Lung (tissue), 12 donors: ENCODE data around the gene AK8. TPM values are rescaled to one million over a fixed set of nuclear protein-coding genes. Genes with fewer than 3 reads are reported as not detected.

Source experiments
- ATAC-seq: fragments of 200-7000 bp; cut with Tn5 transposase; one replicate; pipeline ENCODE4 v1.9.1; 2020; ENCODE audit warnings: moderate number of reproducible peaks; ENCODE audit not compliant: insufficient read depth, low FRiP score
- DNase-seq, 3 donors: peaks; one replicate each; pipeline ENCODE4 v3.0.0-alpha.2; 2013 to 2017
- H3K27ac ChIP-seq, 2 donors: one replicate each; pipeline ENCODE4 v1.5.1; 2013; ENCODE audit warnings: mild to moderate bottlenecking in 2 of 2, moderate library complexity in 2 of 2, control low read depth in 1 of 2, inconsistent platforms in 1 of 2, low read depth in 1 of 2, low read length in 1 of 2
- H3K27me3 ChIP-seq, 3 donors: one replicate each; pipeline ENCODE4 v1.5.1; 2013; ENCODE audit warnings: low read length in 2 of 3; ENCODE audit not compliant: control insufficient read depth in 3 of 3, insufficient read depth in 3 of 3
- H3K36me3 ChIP-seq, 4 donors: one replicate each; pipeline ENCODE4 v1.5.1; 2013; ENCODE audit warnings: low read length in 4 of 4, mild to moderate bottlenecking in 1 of 4, moderate library complexity in 1 of 4; ENCODE audit not compliant: control insufficient read depth in 4 of 4, insufficient read depth in 4 of 4
- H3K4me1 ChIP-seq, 5 donors: one replicate each; pipeline ENCODE4 v1.5.1; 2013; ENCODE audit warnings: low read length in 5 of 5, mild to moderate bottlenecking in 2 of 5, moderate library complexity in 1 of 5; ENCODE audit not compliant: control insufficient read depth in 5 of 5, insufficient read depth in 5 of 5
- H3K4me3 ChIP-seq: one replicate; pipeline ENCODE4 v1.5.1; 2013; ENCODE audit warnings: mild to moderate bottlenecking, control low read depth, moderate library complexity
- H3K9ac ChIP-seq, 2 donors: one replicate each; pipeline ENCODE4 v1.5.1; 2013; ENCODE audit warnings: low read length in 2 of 2, control low read depth in 1 of 2; ENCODE audit not compliant: insufficient read depth in 1 of 2
- H3K9me3 ChIP-seq, 4 donors: one replicate each; pipeline ENCODE4 v1.5.1; 2013; ENCODE audit warnings: low read length in 3 of 4, mild to moderate bottlenecking in 1 of 4, moderate library complexity in 1 of 4; ENCODE audit not compliant: control insufficient read depth in 4 of 4, insufficient read depth in 3 of 4
- WGBS, 2 donors: extraction: QIAGEN DNeasy Blood & Tissue Kit; methylation state at CpG; one replicate each; pipeline ENCODE4 v1.1.7; 2013; 5-methylcytosine and 5-hydroxymethylcytosine counted together
- polyA plus RNA-seq, 2 donors: library from polyadenylated mRNA; stranded (reverse); fragments of 200-250 nt; gene quantifications; one replicate each; pipeline ENCODE4 v1.2.1, GENCODE V29; 2013
- total RNA-seq, 2 donors: library from RNA; depleted of rRNA in 1 of 2; stranded (reverse); fragments of >200 nt in 1 of 2; gene quantifications; one replicate each; pipeline ENCODE4 v1.2.1, GENCODE V29; 2014 to 2021
- TF ChIP-seq, protein P1 (sequence below): IDR thresholded peaks from 2 replicates; pipeline ENCODE4 v1.5.1; 2012; ENCODE audit warnings: mild to moderate bottlenecking; ENCODE audit errors: control extremely low read depth, extremely low read depth
- donor health status: control.
- donor health status: control.
- donor health status: Bipolar disorder and iron deficiency.
- donor health status: healthy.
- donor health status: DM: yes; HTN: yes; CAD: no.

AK8 gene
- total and polyA plus RNA-seq, 4 donors: 1.9 to 10.6 (median 3.7) TPM

DNA sequence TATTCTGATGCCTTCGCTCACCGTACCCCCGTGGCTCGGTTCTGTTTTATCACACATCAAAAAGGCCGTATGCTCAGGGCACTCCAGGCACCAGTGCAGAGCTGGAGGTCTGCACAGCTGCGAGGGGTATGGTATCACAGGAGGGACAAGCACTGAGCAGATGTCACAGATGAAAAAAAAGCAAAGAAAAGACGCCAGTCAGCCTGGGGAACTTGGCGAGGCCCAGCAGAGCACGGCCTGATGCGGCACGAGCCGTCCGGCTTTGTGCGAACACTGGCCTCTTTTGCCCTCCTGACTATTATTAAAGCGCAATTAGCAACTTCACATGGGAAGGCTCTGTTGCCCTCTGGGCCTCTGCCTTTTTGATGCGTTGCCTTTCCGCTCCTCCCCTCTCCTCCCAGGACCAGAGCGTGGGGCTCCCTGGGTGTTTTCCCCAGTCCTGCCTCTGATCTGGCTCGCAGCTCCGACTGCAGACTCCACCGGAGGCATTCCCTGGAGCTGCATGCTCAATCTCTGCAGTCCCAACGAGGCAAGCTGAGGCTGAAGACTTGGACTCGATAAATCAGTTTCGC is 44.4 kb downstream of the AK8 start:
- Histone ChIP-seq H3K4me1 (peaks cover 0 to 13% (median 0%) of the 10 kb centered on the region in 5 donors), H3K27ac (no peak overlapping the region), H3K36me3 (no peaks in the 10 kb centered on the region), H3K9ac (no peak overlapping the region), H3K27me3 (no peaks in the 10 kb centered on the region), H3K4me3 (no peak overlapping the region), H3K9me3 (no peaks in the 10 kb centered on the region)
- DNase-seq: peak; percentile 32 to 66 (median 56)
- 73 to 87% methylated on average over 24 of the region's 24 CpGs for WGBS, 2 donors
- ATAC-seq: no peak
- TF ChIP-seq, protein P1, sequence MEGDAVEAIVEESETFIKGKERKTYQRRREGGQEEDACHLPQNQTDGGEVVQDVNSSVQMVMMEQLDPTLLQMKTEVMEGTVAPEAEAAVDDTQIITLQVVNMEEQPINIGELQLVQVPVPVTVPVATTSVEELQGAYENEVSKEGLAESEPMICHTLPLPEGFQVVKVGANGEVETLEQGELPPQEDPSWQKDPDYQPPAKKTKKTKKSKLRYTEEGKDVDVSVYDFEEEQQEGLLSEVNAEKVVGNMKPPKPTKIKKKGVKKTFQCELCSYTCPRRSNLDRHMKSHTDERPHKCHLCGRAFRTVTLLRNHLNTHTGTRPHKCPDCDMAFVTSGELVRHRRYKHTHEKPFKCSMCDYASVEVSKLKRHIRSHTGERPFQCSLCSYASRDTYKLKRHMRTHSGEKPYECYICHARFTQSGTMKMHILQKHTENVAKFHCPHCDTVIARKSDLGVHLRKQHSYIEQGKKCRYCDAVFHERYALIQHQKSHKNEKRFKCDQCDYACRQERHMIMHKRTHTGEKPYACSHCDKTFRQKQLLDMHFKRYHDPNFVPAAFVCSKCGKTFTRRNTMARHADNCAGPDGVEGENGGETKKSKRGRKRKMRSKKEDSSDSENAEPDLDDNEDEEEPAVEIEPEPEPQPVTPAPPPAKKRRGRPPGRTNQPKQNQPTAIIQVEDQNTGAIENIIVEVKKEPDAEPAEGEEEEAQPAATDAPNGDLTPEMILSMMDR: no peak

DNA sequence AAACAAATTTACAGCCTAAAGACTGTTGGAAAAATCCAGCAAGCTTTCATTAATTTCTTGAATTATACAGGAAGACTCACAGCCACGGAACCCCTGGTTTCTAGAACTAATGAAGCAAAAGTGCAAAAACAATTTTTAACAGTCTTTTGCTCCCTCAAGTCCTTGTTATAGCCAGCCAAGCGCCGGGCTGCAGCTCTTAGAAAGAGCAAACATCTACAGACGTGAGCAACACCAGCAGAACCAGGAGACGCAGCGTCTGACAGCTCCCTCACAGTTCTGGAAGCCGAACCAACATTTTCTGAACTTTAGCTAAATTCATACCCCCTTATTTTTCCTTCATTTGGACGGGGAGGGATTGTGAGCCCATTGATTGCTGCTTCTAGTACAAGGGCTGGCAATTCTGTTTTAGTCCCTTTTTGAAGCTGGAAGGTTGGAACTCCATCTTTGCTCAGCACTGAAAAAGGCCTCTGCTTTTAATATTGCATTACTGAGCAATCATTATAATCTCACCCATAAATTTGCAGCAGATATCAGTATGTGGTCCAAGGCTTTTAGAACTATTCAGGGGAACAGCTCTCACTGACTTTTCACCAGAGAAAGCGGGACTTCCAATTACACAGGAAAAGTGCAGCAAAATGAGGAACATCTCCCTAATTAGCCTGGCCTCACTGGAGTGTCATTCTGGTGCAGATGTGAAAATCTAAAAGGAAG is 45.8 kb downstream of the AK8 start:
- no peak for ATAC-seq
- peaks cover 0 to 13% (median 0%) of the 10 kb centered on the region in 5 donors for H3K4me1 ChIP-seq
- 67 to 83% methylated on average over 9 of the region's 9 CpGs for WGBS, 2 donors
- TF ChIP-seq, protein P1: no peak
- no peaks in the 10 kb centered on the region for H3K36me3 ChIP-seq
- H3K27me3 ChIP-seq: no peaks in the 10 kb centered on the region
- H3K9me3 ChIP-seq: no peaks in the 10 kb centered on the region
- H3K4me3 ChIP-seq: no peak overlapping the region
- peak in 1 of 3 donors; percentile 8 for DNase-seq
- no peak overlapping the region for H3K27ac ChIP-seq
- H3K9ac ChIP-seq: no peak overlapping the region

DNA sequence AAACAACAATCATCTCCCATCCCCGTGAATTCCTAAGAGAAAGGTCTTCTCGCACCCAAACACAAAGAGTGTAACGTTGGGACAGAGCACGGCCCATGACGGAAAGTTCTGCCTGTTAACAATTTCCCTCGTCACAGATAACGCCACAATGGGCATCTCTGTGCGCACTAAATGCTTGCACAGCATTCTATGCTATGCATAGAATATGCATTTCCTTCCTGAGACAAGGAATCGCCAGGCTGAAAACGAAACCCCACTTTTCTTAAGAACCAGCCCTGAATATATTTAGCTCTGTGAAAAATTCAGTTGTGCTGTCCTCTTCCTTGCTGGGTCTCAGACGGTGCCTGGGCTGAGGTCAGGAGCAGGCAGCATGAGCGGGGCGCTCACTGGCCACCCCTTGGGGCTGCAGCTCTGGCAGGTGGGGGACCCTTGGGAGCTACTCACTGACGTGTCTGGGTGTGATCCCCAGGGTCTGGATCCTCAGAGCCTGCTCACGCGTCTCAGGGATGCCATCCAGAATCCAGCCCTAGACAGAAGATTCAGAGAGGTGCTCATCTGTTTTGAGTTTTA is 49.8 kb downstream of the AK8 start:
- 79 to 84% methylated on average over 16 of the region's 16 CpGs for WGBS, 2 donors
- Histone ChIP-seq H3K4me1 (peaks cover 0 to 6% (median 0%) of the 10 kb centered on the region in 5 donors), H3K27ac (no peak overlapping the region), H3K36me3 (no peaks in the 10 kb centered on the region), H3K9ac (no peak overlapping the region), H3K4me3 (no peak overlapping the region), H3K9me3 (no peaks in the 10 kb centered on the region), H3K27me3 (no peaks in the 10 kb centered on the region)
- TF ChIP-seq, protein P1: no peak
- DNase-seq (no peak), ATAC-seq (no peak)
